HG03571 (cell line): ENCODE data around the gene LYZL2.
"Not testable (repeated sequence)": the region's sequence is repeated elsewhere in the genome, so short reads cannot be mapped to it uniquely, and the experiment has no call there.

ENCODE experiments used
- ATAC-seq: cut with Tn5 transposase; IDR thresholded peaks from one replicate; pipeline ENCODE4 v1.9.1; 2021; ENCODE audit not compliant: unreplicated experiment

The LYZL2 gene

DNA sequence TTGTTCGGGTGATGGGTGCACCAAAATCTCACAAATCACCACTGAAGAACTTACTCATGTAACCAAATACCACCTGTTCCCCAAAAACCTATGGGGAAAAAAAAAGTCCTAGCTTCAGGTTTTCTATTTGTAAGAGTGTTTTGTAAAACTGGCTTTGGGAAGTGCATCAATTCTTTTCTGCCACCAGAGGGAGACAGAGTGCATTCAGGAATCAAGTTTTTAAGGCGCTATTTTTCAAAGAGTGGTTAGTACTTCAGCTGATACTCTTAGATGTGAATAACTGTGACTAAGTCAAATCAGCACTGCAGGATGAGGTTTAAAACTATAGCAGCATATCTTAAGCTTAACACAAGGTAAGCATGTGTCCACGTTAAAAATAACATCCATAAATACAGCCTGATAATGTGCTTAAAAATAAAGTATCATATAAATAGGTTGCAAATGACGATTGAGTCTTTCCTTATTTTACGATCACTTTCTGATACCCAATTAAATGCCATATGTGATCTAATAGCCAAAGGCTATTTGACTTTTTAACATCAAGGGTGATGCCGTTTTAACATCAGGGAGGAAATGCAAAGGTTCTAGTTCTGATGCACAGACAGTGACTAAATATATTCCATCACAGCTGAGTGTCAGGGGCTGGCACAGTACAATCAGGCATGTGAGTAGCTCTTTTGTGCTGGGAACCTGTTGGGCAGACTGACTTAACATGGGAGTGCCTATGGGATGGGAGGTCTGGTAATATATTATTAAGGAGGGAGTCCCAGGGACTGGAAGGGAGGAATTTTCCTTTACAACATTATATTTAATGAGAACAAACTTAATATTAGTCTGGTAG is 10.6 kb upstream of the LYZL2 start:
- ATAC-seq: no peak

DNA sequence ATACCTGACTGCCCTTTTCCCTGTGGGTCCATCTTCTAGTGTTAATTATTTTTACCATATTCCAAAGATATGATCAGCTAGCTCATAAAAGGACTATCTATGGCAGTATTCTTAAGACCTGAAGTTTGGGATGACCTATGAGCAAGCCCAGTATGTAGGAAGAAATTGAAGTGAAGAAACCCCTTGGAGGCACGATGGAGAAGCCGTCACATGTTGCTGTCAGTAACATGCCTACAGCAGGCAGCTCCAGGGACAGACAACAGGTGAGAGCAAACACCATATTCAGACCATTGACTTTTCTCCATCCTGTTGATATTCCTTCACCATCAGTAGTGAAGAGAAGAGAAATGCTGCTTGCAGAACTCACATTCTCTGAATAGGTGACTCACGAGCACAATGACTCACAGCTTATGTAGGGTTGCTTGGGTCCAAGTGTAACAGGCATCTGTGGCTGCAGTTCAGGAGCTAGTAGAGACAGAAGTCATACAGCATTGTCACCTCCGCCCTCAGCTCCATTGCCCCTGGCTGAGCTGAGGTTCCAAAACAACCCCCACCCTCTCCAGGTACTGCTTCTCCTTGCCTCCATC is 8.4 kb upstream of the LYZL2 start:
- no peak for ATAC-seq

DNA sequence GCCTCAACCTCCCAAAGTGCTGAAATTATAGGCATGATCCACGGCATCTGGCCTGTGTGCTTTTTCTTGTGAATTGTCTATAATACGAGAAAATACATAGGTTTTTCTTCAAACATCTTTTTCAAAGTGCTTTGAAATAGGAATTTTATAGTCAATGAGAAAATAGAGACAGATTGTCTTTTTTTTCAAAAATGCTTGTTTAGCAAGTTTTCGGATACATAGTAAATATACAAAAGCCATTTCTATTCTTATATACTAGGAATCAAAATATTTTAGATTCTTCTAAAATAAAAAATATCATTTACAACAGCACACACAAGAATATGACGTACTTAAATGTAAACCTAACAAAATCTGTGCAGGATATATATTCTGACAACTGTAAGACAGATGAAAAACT is 1.6 kb upstream of the LYZL2 start:
- no peak for ATAC-seq

DNA sequence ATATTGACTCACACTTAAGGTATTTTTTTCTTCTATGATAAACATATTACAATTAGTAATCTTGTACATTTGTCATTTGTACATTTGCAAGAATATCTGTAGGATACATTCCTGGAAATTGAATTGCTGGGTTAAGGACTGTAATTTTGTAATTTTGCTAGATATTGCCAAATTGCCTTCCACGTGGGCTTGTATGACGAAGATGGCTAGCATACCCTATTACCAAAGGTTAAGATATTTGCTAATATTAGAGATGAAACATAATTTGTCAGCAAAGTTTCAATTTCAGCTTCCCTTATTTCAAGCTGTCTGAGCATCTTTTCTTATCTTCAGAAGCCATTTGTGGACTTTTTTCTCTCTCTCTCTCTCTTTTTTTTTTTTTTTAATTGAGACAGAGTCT is 1.0 kb upstream of the LYZL2 start:
- no peak for ATAC-seq

DNA sequence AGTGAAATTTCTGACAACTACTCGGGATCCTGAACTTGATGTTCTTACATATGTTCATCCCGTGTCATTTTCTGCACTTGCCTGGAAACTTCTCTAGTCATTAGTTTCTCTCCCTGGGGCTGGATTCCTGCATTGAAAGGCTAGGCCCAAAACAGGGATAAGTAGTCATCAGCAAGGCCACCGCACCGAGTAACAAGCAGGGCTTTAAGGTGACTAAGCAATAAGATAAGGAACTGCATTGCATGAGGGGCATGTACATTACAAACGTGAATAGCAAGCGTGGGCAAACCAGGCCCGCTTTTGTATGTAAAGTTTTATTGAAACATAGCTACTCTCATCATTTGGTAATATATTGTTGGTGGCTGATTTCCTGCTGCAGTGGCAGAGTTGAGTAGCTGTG is 977 bp downstream of the LYZL2 start:
- ATAC-seq: not testable (repeated sequence)

DNA sequence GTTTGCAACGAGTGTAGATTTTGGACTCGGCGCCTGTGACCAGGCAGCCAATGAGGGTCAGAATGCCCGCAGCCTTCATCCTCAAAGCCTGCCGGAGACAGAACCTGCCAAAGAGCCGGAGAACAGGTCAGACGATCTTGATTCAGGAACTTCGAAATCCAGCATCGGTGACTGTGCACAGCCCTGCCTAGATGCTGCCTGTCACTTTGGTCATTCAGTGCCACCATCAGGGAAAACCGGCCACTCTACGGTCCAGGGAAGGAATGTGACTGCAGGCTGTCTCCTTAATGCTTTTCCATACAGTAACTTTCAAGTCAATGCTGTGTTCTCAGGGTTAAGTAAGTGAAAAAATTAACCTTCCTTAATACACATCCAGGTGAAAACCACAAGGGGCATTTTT is 2.7 kb downstream of the LYZL2 start:
- ATAC-seq: not testable (repeated sequence)

DNA sequence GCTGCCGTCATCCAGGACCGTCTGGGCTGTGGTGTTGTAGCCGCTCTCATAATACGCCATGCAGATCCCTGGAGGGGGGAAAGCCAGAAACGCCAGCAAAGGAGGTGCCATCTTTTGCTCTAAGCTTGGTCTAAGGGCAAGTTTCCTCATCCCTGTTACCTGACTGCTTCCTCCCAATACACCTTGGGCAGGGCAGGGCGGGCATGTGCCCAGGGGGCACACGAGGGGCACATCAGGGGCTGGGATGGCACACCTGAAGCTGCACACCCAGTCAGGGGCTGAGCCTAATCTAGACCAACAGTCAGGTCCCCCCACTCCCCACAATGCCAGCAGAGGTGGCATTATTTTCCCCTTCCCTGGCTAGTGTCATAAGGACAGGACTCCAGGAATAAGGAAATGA is 3.4 kb downstream of the LYZL2 start:
- ATAC-seq: not testable (repeated sequence)

DNA sequence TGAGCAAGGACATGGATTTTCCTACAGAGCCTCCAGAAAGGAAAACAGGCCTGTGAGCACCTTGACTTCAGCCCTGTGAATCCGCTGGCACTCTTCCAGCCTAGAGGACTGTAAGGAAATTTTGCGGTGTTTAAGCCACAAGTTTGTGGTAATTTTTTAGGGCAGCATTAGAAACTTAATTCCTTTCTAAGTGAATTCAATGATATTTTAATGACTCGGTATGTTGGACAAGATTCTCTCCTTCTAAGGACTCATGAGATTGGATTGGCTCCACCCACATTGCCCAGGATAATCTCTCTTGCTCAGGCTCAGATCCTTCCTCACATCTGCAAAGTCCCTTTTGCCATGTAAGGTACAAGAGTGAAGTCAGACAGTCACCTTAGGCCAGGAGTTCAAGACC is 4.5 kb downstream of the LYZL2 start:
- ATAC-seq: no peak

DNA sequence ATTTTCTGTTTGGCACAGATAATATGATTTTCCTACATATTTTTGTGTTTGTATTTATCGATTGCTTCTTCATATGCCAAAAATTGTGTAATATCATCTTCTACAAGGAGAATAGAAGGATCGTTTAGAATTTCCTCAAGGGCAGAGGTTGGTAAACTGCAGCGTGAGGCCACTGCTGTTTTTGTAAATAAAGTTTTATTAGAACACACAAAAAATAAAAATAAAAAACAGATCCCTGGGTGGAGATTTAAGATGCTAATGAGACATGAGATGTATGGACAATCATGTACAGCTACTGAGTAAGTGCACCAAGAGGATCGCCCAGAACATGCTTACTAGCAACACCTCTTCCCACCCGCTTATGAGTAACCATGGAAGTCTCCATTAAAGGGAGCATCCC is 9.6 kb downstream of the LYZL2 start:
- no peak for ATAC-seq

DNA sequence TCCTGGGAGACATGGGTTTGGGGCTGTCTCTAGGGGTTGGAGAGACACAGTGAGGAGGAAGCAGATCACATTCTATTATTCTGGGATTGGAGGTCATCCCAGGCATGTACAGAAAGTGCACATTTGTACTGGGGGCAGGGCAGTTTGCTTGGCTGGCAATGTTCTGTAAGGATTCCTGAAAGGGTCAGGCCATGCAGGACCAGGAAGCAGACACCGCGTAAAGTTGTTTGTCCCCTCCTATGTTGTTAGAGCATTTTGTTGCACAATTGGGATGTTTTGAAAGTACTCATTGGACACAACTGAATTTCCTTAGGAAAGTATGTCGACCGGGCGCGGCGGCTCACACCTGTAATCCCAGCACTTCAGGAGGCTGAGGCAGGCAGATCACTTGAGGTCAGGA is 12.5 kb downstream of the LYZL2 start:
- no peak for ATAC-seq

DNA sequence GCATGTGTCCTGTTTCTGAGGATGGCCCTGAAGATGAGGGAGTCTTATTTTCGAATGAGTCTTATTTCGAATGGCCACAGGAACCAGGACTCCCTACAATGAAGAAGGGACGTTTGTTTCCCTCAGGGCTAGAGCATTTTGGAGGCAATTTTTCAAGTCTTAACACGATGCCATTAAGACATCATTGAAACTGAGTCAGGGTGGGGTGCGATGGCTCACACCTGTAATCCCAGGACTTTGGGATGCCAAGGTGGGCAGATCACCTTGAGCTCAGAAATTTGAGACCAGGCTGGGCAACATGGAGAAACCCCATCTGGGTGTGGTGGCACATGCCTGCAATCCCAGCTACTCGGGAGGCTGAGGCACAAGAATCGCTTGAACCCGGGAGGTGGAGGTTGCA is 18.5 kb downstream of the LYZL2 start:
- not testable (repeated sequence) for ATAC-seq

DNA sequence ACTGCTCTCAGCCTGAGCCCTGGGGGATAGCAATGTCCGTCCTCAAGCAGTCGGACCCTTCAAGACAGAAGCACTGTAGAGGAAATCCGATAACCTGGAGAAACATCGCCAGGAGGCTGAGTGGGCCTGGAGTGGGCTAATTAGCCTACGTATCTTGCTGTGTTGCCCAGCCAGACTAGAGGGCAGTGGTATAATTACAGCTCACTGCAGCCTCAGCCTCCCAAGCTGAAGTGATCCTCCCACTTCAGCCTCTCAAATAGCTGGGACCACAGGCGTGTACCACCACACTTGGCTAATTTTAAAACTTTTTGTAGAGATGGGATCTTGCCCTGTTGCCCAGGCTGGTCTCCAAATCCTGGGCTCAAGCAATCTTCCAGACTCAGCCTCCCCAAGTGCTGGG is 21.7 kb downstream of the LYZL2 start:
- no peak for ATAC-seq

DNA sequence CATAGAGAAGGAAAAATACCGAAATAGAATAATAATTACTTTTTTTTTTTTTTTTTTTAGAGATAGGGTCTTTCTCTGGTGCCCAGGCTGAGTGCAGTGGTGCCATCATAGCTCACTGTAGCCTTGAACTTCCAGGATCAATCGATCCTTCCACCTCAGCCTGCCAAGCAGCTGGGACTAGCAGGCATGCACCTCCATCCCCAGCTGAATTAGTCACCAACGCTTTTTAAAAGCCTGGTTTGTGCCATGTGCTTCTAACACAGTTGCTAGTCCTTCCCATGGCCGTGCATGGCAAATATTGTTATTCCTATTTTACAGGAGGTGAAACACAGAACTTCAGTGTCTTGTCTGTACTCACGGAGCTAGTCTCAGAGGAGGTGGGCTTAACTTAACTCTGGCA is 23.2 kb downstream of the LYZL2 start:
- ATAC-seq: no peak

DNA sequence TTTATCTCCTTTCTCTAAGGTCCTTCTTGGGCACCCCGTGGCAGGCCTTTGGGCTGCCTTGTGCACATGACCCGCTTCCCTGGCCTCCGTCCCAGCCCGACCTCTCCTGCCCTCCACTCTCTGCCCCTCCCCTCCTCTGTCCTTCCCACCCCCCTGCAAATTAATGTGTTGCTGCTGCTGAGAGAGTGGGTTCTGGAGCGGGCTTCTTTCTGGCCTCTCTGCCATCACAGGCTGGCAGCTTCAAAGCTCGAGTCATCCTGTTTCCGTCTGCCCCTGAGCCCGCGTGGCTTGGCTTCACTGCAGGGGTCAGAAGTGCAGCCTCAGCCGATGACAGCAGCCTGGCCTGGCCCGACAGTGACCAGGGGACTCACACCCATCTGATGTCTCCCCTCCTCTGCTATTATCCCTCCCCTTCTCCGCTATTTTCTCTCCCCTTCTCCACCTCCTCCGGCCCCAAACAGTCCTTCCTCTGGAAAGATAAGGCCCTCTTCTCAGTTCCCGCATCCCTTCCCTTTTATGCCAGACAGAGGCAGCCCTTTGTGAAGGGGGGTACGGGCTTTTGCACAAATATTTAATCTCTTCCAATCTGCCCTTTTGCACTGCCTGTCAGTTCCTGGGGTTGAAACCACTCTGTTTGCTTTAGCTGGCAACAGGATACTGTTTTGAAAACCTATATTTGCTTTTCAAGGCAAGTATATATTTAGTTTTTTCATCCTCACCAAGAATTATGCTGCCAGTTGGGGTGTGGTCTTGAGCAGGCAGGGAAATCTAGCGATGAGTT is 24.0 kb downstream of the LYZL2 start:
- not testable (repeated sequence) for ATAC-seq

DNA sequence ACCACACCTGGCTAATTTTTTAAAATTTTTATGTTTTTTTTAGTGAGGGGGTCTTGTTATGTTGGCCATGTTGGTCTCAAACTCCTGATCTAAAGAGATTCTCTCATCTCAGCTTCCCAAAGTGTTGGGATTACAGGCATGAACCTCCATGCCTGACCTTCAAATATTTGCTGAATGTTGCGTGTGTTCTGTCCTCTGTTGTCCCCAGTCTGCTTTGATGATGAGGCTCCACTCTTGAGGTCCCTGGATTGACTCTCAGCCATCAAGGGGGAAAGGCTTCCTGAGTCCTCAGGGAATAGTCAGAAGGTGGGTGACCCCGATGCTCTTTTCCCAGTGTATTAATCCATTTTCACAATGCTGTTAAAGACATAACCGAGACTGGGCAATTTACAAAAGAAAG is 26.0 kb downstream of the LYZL2 start:
- ATAC-seq: no peak

DNA sequence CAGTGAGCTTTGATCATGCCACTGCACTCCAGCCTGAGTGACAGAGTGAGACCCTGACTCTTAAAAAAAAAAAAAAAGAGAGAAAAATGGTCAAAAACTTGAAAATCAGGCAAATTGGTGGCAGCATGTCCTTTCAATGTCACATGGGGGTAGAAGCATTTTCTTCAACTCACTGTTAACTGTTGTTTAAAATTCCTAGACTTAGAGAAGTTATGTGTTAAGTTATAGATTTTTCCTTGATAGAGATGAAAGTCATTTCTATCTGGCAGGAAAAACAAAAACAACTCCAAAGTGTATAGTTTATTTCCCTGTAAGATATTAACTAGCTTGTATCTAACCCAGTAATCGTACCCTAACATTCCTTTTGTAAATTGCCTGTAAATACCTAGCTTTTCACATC is 26.8 kb downstream of the LYZL2 start:
- no peak for ATAC-seq

DNA sequence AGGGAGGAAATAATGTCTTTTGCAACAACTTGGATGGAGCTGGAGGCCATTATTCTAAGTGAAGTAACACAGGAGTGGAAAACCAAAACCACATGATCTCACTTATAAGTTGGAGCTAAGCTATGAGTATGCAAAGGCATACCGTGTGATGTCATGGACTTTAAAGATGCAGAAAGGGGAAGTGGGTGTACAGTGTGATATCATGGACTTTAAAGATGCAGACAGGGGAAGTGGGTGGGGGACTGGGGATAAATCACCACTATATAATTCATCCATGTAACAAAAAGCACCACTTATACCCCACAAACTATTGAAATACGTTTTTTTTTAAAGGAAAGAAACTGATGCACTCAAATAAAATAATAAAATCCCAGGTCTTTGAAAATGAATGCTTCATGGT is 29.5 kb downstream of the LYZL2 start:
- ATAC-seq: no peak

DNA sequence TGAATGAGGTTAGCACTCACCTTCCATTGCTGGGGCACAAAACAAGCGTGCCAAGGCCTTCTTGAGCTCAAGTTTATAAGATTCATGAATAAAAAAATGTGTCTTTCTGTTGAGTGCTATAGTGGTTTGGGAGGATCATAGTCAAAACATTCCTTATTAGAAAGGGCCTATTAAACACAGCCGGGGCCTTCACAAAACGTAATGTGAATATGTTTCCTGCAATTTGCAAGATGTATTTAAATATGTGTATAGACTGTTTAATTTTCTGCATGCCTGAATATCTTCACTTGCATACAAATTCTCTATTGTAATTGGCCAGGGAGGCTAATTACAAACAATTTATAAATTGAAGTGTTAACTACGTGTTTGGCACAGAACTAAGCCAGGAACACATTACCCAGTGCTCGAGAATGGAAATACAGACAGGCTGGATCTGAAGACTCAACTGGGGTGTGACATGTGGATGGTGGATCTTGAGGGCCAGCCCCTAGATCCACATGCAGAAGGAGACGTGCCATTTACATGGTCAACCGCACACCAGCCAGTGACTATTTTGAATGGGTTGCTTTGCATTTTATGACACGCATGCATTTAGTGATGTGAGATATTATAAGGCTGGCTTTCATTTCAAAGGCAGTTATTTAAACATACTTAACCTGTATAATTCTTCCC is 31.3 kb downstream of the LYZL2 start:
- ATAC-seq: no peak

DNA sequence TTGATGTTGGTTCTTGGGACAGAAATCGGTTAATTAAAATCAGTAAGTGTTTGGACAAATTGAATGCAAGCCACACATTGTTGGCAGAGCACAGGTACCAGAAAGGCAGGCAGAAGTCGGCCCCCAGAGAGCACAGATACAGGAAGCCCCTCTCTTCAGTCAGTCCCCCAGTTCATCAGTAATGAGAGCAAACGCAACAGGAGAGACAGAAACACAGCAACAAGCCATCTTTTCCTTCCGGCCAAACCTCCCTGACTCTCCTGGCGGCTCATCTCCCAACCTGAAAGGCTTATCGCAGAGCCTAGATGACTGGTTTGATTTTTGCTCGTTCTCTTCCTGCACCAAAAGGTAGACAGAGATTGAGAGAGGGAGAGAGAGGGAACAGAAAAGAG is 32.1 kb downstream of the LYZL2 start:
- not testable (repeated sequence) for ATAC-seq

DNA sequence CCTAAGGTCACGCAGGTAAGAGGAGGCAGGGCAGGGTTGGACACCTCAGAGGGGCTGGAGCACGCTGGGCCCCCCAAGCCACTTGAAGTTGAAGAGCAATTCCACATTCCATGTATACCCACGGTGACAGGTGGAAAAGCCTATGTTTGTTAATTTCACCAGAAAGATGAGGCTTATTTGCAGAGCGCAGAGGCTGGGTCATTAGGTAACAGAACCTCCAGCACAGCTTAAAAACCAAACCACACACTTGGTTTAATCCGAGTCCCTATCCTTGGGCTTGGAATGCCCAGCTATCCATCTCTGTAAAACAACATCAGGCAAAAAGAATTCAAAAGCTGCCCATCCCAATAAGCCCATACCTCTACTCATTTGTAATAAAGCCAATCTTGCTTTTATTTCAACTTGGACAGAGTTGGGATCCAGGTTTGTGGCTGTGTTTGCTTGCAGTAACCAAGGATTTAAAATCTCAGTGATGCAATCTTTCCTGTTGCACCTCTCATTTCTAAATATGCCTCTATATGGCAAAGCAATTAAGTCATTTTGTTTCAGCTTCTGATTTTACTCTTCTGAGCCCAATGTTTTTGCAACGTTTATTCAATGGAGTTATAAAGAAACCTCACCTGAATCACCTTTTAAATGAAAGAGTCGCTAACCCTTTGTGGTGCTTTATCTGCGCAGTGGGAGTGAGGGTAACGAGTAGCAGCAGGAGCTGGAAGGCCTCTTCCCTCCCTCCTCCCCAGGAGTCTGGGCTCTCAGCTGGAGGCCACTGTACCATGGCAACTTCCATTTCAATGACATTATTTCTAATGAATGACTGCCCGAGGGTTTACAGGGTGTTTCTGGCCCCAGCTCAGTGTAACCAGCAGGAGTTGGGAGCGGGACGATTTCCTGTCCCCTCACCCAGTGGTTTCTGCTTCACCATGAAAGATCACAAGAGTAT is 32.8 kb downstream of the LYZL2 start:
- not testable (repeated sequence) for ATAC-seq
